Mesenchymal stem cell (in vitro differentiated cells and primary cell): ENCODE measurements around the gene EPHX1.

ENCODE experiments used
- DNase-seq: peaks from one replicate; pipeline ENCODE4 v3.0.0-alpha.2; 2013
- H2AFZ ChIP-seq: one replicate; pipeline ENCODE4 v1.6.1; 2013; ENCODE audit warnings: low read depth, mild to moderate bottlenecking, control low read depth, inconsistent platforms, low read length, moderate library complexity
- H2AK5ac ChIP-seq: 2 replicates; pipeline ENCODE4 v1.6.1; 2013; ENCODE audit warnings: low read length, moderate library complexity, mild to moderate bottlenecking, inconsistent platforms; ENCODE audit not compliant: severe bottlenecking
- H2BK120ac ChIP-seq: one replicate; pipeline ENCODE4 v1.6.1; 2013; ENCODE audit warnings: low read depth, mild to moderate bottlenecking, inconsistent platforms, low read length, moderate library complexity
- H2BK12ac ChIP-seq, 2 experiments: one replicate each; pipeline ENCODE4 v1.6.1; 2013; ENCODE audit warnings: inconsistent platforms in 2 of 2, low read length in 2 of 2, mild to moderate bottlenecking in 2 of 2, moderate library complexity in 2 of 2, control low read depth in 1 of 2
- H2BK15ac ChIP-seq: one replicate; pipeline ENCODE4 v1.6.1; 2013; ENCODE audit warnings: mild to moderate bottlenecking, low read depth, inconsistent platforms; ENCODE audit not compliant: poor library complexity, severe bottlenecking
- H2BK5ac ChIP-seq: 2 replicates; pipeline ENCODE4 v1.6.1; 2013; ENCODE audit warnings: low read depth, mild to moderate bottlenecking, low read length, control low read depth, inconsistent platforms; ENCODE audit not compliant: poor library complexity, severe bottlenecking
- H3K14ac ChIP-seq, 2 experiments: one replicate each; pipeline ENCODE4 v1.6.1; 2013; ENCODE audit warnings: inconsistent platforms in 2 of 2, low read length in 2 of 2, control low read depth in 1 of 2, mild to moderate bottlenecking in 1 of 2, moderate library complexity in 1 of 2
- H3K18ac ChIP-seq, 2 experiments: one replicate each; pipeline ENCODE4 v1.6.1; 2013; ENCODE audit warnings: inconsistent platforms in 2 of 2, low read length in 2 of 2, control low read depth in 1 of 2, low read depth in 1 of 2, mild to moderate bottlenecking in 1 of 2
- H3K23ac ChIP-seq, 2 experiments: one replicate each; pipeline ENCODE4 v1.6.1; 2013; ENCODE audit warnings: inconsistent platforms in 2 of 2, low read length in 2 of 2, mild to moderate bottlenecking in 2 of 2, moderate library complexity in 2 of 2, control low read depth in 1 of 2
- H3K27ac ChIP-seq: 2 replicates; pipeline ENCODE4 v1.5.1; 2013; ENCODE audit warnings: mild to moderate bottlenecking, moderate library complexity, low read length, control low read depth, inconsistent platforms; ENCODE audit not compliant: poor library complexity, severe bottlenecking
- H3K27me3 ChIP-seq, 2 experiments: 2 replicates each; pipeline versions ENCODE4 v1.6.1 to v1.7.0; 2013; ENCODE audit warnings: low read length in 2 of 2, mild to moderate bottlenecking in 2 of 2, moderate library complexity in 2 of 2, control low read depth in 1 of 2, inconsistent platforms in 1 of 2; ENCODE audit not compliant: control insufficient read depth in 1 of 2, insufficient read depth in 1 of 2
- H3K36me3 ChIP-seq, 2 experiments: 2 replicates each; pipeline versions ENCODE4 v1.6.1 to v1.7.0; 2013; ENCODE audit warnings: low read length in 2 of 2, control low read depth in 1 of 2, inconsistent platforms in 1 of 2, low read depth in 1 of 2, mild to moderate bottlenecking in 1 of 2; ENCODE audit not compliant: insufficient read depth in 2 of 2, control insufficient read depth in 1 of 2
- H3K4ac ChIP-seq, 2 experiments: one replicate each; pipeline ENCODE4 v1.6.1; 2013; ENCODE audit warnings: inconsistent platforms in 2 of 2, low read length in 2 of 2, mild to moderate bottlenecking in 2 of 2, moderate library complexity in 2 of 2, control low read depth in 1 of 2, low read depth in 1 of 2
- H3K4me1 ChIP-seq: 2 replicates; pipeline ENCODE4 v1.6.1; 2013; ENCODE audit warnings: low read depth, low read length, control low read depth; ENCODE audit not compliant: control insufficient read depth, insufficient read depth
- H3K4me2 ChIP-seq: 2 replicates; pipeline ENCODE4 v1.6.1; 2013; ENCODE audit warnings: low read length, mild to moderate bottlenecking, inconsistent platforms; ENCODE audit not compliant: poor library complexity, severe bottlenecking
- H3K4me3 ChIP-seq, 2 experiments: 2 replicates each; pipeline versions ENCODE4 v1.5.1 to v1.7.0; 2013; ENCODE audit warnings: low read length in 2 of 2, mild to moderate bottlenecking in 2 of 2, control low read depth in 1 of 2, low read depth in 1 of 2; ENCODE audit not compliant: insufficient read depth in 1 of 2
- H3K79me1 ChIP-seq: replicated peaks from 2 replicates; pipeline ENCODE4 v1.6.1; 2013; ENCODE audit warnings: mild to moderate bottlenecking, control low read depth, low read length, inconsistent platforms; ENCODE audit not compliant: poor library complexity, severe bottlenecking
- H3K9ac ChIP-seq: 2 replicates; pipeline ENCODE4 v1.7.0; 2013; ENCODE audit warnings: mild to moderate bottlenecking, low read length, moderate library complexity
- H3K9me3 ChIP-seq: 2 replicates; pipeline ENCODE4 v1.7.0; 2013; ENCODE audit warnings: mild to moderate bottlenecking, low read length; ENCODE audit not compliant: control insufficient read depth
- H4K8ac ChIP-seq: one replicate; pipeline ENCODE4 v1.6.1; 2013; ENCODE audit warnings: inconsistent platforms, mild to moderate bottlenecking, low read length, moderate library complexity
- H4K91ac ChIP-seq: one replicate; pipeline ENCODE4 v1.6.1; 2013; ENCODE audit warnings: mild to moderate bottlenecking, low read length, inconsistent platforms
- WGBS: methylation state at CpG from one replicate; pipeline ENCODE4 v1.1.7; 2013; ENCODE audit warnings: mixed read lengths; 5-methylcytosine and 5-hydroxymethylcytosine counted together

Gene EPHX1

GRCh38 chr1:225872075-225872430, 62.1 kb downstream of the EPHX1 start:
- no peaks in the 10 kb centered on the region for H3K27me3 ChIP-seq
- H2AFZ ChIP-seq, result no peak overlapping the region
- no peak overlapping the region for H4K8ac ChIP-seq
- no peak overlapping the region for H4K91ac ChIP-seq
- no peak overlapping the region for H3K27ac ChIP-seq
- no peak for DNase-seq
- H3K9me3 ChIP-seq, result no peaks in the 10 kb centered on the region
- no peak overlapping the region for H2AK5ac ChIP-seq
- H3K4me3 ChIP-seq, result no peak overlapping the region
- no peak overlapping the region for H2BK120ac ChIP-seq
- no peak overlapping the region for H2BK15ac ChIP-seq
- peaks cover 13% of the 10 kb centered on the region for H3K4me1 ChIP-seq
- no peak overlapping the region for H2BK5ac ChIP-seq
- no peak overlapping the region for H3K18ac ChIP-seq
- H3K23ac ChIP-seq, result no peak overlapping the region
- WGBS, result 100% methylated on average over 1 of the region's 3 CpGs
- peaks cover 5% of the 10 kb centered on the region for H3K79me1 ChIP-seq
- H2BK12ac ChIP-seq, result no peak overlapping the region
- H3K36me3 ChIP-seq, result peaks cover 44 to 82% of the 10 kb centered on the region in 2 experiments
- no peak overlapping the region for H3K9ac ChIP-seq
- no peak overlapping the region for H3K14ac ChIP-seq
- no peak overlapping the region for H3K4ac ChIP-seq
- no peak overlapping the region for H3K4me2 ChIP-seq

- Histone ChIP-seq H4K8ac (no peak overlapping the region), H3K9me3 (no peaks in the 10 kb centered on the region), H3K27me3 (no peaks in the 10 kb centered on the region), H3K79me1 (peaks cover 6% of the 10 kb centered on the region), H2AFZ (no peak overlapping the region), H3K4me2 (no peak overlapping the region), H3K23ac (no peak overlapping the region), H3K9ac (no peak overlapping the region), H2BK15ac (no peak overlapping the region), H3K36me3 (peaks cover 39 to 71% of the 10 kb centered on the region in 2 experiments), H3K4me1 (peaks cover 15% of the 10 kb centered on the region), H3K27ac (no peak overlapping the region), H3K4ac (no peak overlapping the region), H2BK12ac (no peak overlapping the region), H2AK5ac (no peak overlapping the region), H2BK5ac (no peak overlapping the region), H2BK120ac (no peak overlapping the region), H3K18ac (no peak overlapping the region), H3K14ac (no peak overlapping the region), H4K91ac (no peak overlapping the region), H3K4me3 (no peak overlapping the region)
- 96% methylated on average over 10 of the region's 10 CpGs for WGBS
- no peak for DNase-seq
These were observed 63.4 kb downstream of the EPHX1 start for GRCh38 chr1:225873281-225873850.

GRCh38 chr1:225874431-225874830, 64.5 kb downstream of the EPHX1 start:
- peaks cover 15% of the 10 kb centered on the region for H3K4me1 ChIP-seq
- H4K8ac ChIP-seq, result no peak overlapping the region
- no peaks in the 10 kb centered on the region for H3K27me3 ChIP-seq
- H3K14ac ChIP-seq, result no peak overlapping the region
- no peak overlapping the region for H3K18ac ChIP-seq
- no peak overlapping the region for H4K91ac ChIP-seq
- no peak overlapping the region for H3K9ac ChIP-seq
- no peak overlapping the region for H3K4me3 ChIP-seq
- H2BK5ac ChIP-seq, result no peak overlapping the region
- H3K9me3 ChIP-seq, result no peaks in the 10 kb centered on the region
- no peak overlapping the region for H2AFZ ChIP-seq
- DNase-seq, result no peak
- H3K4ac ChIP-seq, result no peak overlapping the region
- WGBS, result 98% methylated on average over 11 of the region's 11 CpGs
- H2BK12ac ChIP-seq, result no peak overlapping the region
- no peak overlapping the region for H3K23ac ChIP-seq
- peaks cover 15% of the 10 kb centered on the region for H3K79me1 ChIP-seq
- no peak overlapping the region for H3K27ac ChIP-seq
- H3K4me2 ChIP-seq, result no peak overlapping the region
- no peak overlapping the region for H2AK5ac ChIP-seq
- H2BK15ac ChIP-seq, result no peak overlapping the region
- peaks cover 36 to 60% of the 10 kb centered on the region in 2 experiments for H3K36me3 ChIP-seq
- no peak overlapping the region for H2BK120ac ChIP-seq

- Histone ChIP-seq H3K27me3 (no peaks in the 10 kb centered on the region), H3K18ac (no peak overlapping the region), H3K9ac (no peak overlapping the region), H3K14ac (no peak overlapping the region), H3K79me1 (peaks cover 21% of the 10 kb centered on the region), H3K4me2 (no peak overlapping the region), H4K8ac (no peak overlapping the region), H4K91ac (no peak overlapping the region), H3K27ac (no peak overlapping the region), H3K4me3 (no peak overlapping the region), H3K36me3 (peaks cover 32 to 55% of the 10 kb centered on the region in 2 experiments), H2BK15ac (no peak overlapping the region), H2BK120ac (no peak overlapping the region), H3K9me3 (no peaks in the 10 kb centered on the region), H2AK5ac (no peak overlapping the region), H3K4me1 (peaks cover 16% of the 10 kb centered on the region), H3K23ac (no peak overlapping the region), H2BK5ac (no peak overlapping the region), H3K4ac (no peak overlapping the region), H2AFZ (no peak overlapping the region), H2BK12ac (no peak overlapping the region)
- 90% methylated on average over 12 of the region's 12 CpGs for WGBS
- no peak for DNase-seq
These were observed 65.3 kb downstream of the EPHX1 start for GRCh38 chr1:225875044-225875815.
